Progenitor cell of endocrine pancreas (in vitro differentiated cells): ENCODE measurements around the gene HEATR1. TPM values are rescaled to one million over a fixed set of nuclear protein-coding genes. Genes with fewer than 3 reads are reported as not detected.

ENCODE experiments used
- DNase-seq: peaks from one replicate; pipeline ENCODE4 v3.0.0; 2021; ENCODE audit warnings: low spot score; ENCODE audit not compliant: unreplicated experiment
- H3K27ac Mint-ChIP-seq: 2 replicates; pipeline ENCODE4 v1.8.0; 2021; ENCODE audit warnings: mild to moderate bottlenecking, moderate library complexity, mixed read lengths
- H3K27me3 Mint-ChIP-seq: 2 replicates; pipeline ENCODE4 v1.8.0; 2021; ENCODE audit warnings: mixed read lengths
- H3K36me3 Mint-ChIP-seq: 2 replicates; pipeline ENCODE4 v1.8.0; 2022; ENCODE audit warnings: mixed read lengths; ENCODE audit not compliant: insufficient read depth
- H3K4me1 Mint-ChIP-seq: 2 replicates; pipeline ENCODE4 v1.8.0; 2021; ENCODE audit warnings: low read depth, mixed read lengths
- H3K4me3 Mint-ChIP-seq: 2 replicates; pipeline ENCODE4 v1.8.0; 2021; ENCODE audit warnings: low read depth, mild to moderate bottlenecking, moderate library complexity, mixed read lengths
- H3K9me3 Mint-ChIP-seq: 2 replicates; pipeline ENCODE4 v1.8.0; 2021; ENCODE audit warnings: low read depth, mixed read lengths
- total RNA-seq: library from RNA; stranded (reverse); gene quantifications from 2 replicates; pipeline ENCODE4 v1.2.1, GENCODE V29; 2021
- TF ChIP-seq, protein P1 (sequence below): fragments of 200-600 bp; sonication (generic); IDR thresholded peaks from one replicate; pipeline ENCODE4 v1.5.0; 2021; ENCODE audit warnings: antibody characterized with exemption, mild to moderate bottlenecking; ENCODE audit not compliant: unreplicated experiment

The HEATR1 gene
- total RNA-seq, 1 donor from 2014 or later = 55.9 TPM

DNA sequence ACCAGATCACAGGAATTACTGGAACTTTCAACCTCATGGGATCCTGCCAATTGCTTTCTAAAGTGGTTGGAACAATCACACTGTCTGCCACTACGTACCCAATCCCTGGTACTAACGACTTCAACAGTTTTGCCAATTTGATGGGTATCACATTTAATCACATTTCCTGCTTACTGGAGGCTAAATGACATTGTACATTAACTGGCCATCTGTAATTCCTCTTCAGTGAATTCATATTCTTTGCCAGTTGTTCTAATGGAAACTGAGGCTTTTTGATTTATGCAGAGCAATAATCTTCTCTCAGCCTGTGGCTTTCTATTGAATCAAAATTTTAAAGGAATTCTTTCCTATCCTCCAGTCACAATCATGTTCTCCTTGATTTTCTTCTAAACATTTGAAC is 42.3 kb downstream of the HEATR1 start:
- peak overlapping the region; percentile 2 for H3K27ac Mint-ChIP-seq
- DNase-seq = no peak

DNA sequence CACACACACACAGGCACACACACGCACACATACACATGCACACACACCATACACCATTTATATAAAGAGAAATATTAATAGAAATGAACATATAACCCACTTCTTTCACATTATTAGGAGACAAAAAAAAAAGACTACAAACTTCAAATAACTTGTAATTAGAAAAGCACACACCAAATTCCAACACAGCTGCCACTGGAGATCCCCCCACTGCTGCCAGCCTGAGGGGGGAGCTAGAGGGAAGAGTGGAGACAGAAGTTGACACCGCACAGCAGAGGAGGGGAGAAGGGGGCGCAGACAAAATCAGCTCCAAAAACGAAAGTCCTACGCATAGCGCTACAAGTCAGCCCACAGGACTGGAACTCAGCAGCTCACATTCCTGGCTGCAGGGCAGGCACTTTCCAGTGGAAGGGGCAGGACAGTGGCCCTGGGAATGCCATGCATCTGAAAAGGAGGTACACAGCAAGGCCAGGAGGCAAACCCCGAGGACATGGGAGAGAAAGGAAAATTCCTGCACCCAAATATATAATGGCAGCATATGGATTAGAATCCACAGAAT is 44.0 kb downstream of the HEATR1 start:
- Mint-ChIP-seq H3K4me3 (no peak overlapping the region), H3K36me3 (peaks cover 24% of the 10 kb centered on the region), H3K27ac (no peak overlapping the region), H3K27me3 (no peaks in the 10 kb centered on the region), H3K9me3 (no peaks in the 10 kb centered on the region), H3K4me1 (peaks cover 2% of the 10 kb centered on the region)
- no peak for DNase-seq
- TF ChIP-seq, protein P1, sequence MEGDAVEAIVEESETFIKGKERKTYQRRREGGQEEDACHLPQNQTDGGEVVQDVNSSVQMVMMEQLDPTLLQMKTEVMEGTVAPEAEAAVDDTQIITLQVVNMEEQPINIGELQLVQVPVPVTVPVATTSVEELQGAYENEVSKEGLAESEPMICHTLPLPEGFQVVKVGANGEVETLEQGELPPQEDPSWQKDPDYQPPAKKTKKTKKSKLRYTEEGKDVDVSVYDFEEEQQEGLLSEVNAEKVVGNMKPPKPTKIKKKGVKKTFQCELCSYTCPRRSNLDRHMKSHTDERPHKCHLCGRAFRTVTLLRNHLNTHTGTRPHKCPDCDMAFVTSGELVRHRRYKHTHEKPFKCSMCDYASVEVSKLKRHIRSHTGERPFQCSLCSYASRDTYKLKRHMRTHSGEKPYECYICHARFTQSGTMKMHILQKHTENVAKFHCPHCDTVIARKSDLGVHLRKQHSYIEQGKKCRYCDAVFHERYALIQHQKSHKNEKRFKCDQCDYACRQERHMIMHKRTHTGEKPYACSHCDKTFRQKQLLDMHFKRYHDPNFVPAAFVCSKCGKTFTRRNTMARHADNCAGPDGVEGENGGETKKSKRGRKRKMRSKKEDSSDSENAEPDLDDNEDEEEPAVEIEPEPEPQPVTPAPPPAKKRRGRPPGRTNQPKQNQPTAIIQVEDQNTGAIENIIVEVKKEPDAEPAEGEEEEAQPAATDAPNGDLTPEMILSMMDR = no peak

More for the DNA sequence above, 42.3 kb downstream of the HEATR1 start:
- TF ChIP-seq, protein P1 = no peak
- peaks cover 24% of the 10 kb centered on the region for H3K36me3 Mint-ChIP-seq
- peaks cover 2% of the 10 kb centered on the region for H3K4me1 Mint-ChIP-seq
- no peaks in the 10 kb centered on the region for H3K9me3 Mint-ChIP-seq
- no peaks in the 10 kb centered on the region for H3K27me3 Mint-ChIP-seq
- no peak overlapping the region for H3K4me3 Mint-ChIP-seq

DNA sequence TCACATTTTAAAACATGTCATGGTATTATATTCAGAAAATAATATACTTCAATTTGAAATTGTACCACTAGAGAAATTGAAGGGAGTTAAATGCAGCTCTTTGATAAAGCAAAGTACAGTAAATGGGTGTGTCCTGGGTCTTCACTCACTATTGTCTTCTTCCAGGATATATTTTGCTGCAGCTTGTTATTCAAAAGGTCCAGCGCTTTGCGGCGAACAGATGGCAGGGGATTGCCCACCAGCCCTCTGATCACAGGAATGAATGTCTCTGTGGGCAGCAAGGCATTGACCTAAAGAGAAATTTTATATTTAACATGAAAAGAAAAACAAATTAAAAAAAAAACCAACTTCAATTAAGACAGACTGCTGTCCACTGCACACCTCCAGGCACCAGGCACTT is 45.5 kb downstream of the HEATR1 start:
- H3K4me3 Mint-ChIP-seq = no peak overlapping the region
- DNase-seq = no peak
- H3K4me1 Mint-ChIP-seq = peaks cover 2% of the 10 kb centered on the region
- no peaks in the 10 kb centered on the region for H3K27me3 Mint-ChIP-seq
- H3K36me3 Mint-ChIP-seq = peaks cover 26% of the 10 kb centered on the region
- H3K9me3 Mint-ChIP-seq = no peaks in the 10 kb centered on the region
- no peak overlapping the region for H3K27ac Mint-ChIP-seq
- TF ChIP-seq, protein P1 = no peak

DNA sequence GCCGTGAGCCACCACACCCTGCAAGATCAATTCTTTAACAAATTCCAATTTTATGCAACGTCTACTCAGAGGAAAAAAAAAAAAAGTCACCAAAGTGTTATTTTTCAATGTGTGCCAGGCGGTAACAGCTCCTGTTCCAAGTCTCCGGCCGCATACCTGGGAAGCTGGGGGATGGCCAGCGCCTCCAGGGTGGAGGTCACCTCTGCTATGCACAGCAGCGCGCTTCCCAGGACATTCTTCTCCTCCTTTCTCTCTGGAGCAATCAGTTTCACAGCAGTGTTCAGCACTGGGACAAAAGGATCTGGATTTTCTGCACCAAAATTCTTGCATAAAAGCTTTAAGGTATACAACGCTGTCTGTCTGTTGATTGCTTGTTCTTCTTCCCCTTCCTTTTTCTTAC is 46.2 kb downstream of the HEATR1 start:
- peaks cover 2% of the 10 kb centered on the region for H3K4me1 Mint-ChIP-seq
- TF ChIP-seq, protein P1 = no peak
- no peak overlapping the region for H3K4me3 Mint-ChIP-seq
- H3K9me3 Mint-ChIP-seq = no peaks in the 10 kb centered on the region
- H3K27me3 Mint-ChIP-seq = no peaks in the 10 kb centered on the region
- H3K27ac Mint-ChIP-seq = no peak overlapping the region
- DNase-seq = no peak
- peaks cover 23% of the 10 kb centered on the region for H3K36me3 Mint-ChIP-seq

DNA sequence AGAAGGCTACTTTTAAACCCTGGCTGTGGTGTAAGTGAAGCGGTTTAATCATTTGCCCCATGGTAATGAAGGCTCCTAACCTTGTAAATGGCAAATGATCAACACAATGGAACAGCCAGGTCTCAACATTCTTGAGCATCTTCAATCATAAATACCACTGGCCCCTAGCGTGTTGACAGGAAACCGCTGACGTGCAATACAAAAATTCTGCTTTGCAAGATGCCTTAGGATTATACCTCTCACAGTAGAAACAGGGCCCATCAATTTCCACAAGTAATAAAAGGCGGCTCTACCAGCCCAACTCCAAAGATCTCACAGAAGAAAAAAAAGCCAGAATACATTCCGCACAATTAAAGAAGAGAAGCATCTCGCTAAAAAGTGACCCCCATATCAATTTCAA is 47.7 kb downstream of the HEATR1 start:
- no peaks in the 10 kb centered on the region for H3K27me3 Mint-ChIP-seq
- DNase-seq = no peak
- H3K4me3 Mint-ChIP-seq = no peak overlapping the region
- peaks cover 19% of the 10 kb centered on the region for H3K36me3 Mint-ChIP-seq
- TF ChIP-seq, protein P1 = no peak
- H3K4me1 Mint-ChIP-seq = peaks cover 2% of the 10 kb centered on the region
- no peak overlapping the region for H3K27ac Mint-ChIP-seq
- H3K9me3 Mint-ChIP-seq = no peaks in the 10 kb centered on the region
